Renal cortex interstitium (tissue), 11 donors: ENCODE results near the gene ETS1. TPM values are rescaled to one million over a fixed set of nuclear protein-coding genes. Genes with fewer than 3 reads are reported as not detected.
A peak's percentile ranks its signal among the peaks of the same experiment; 100 is the strongest.

Source experiments
- DNase-seq, 11 donors: peaks; one replicate each; pipeline ENCODE4 v3.0.0-alpha.2; 2013; ENCODE audit warnings: low read depth in 9 of 11, low spot score in 4 of 11; ENCODE audit errors: extremely low read depth in 1 of 11
- polyA plus RNA-seq, 3 donors: library from polyadenylated mRNA; unstranded; fragments of 120-200 nt; gene quantifications; one replicate each; pipeline ENCODE4 v1.2.1, GENCODE V29; 2013; ENCODE audit not compliant: insufficient read length in 3 of 3

The ETS1 gene
- polyA plus RNA-seq, 3 donors = 64.5 to 84.2 (median 74.3) TPM

- DNase-seq = no peak
Observed at GRCh38 chr11:128531588-128531987, 55.8 kb downstream of the ETS1 start.

GRCh38 chr11:128530118-128531074 lies 57.0 kb downstream of the ETS1 start:
- no peak for DNase-seq

GRCh38 chr11:128528294-128528693 lies 59.1 kb downstream of the ETS1 start:
- DNase-seq = no peak

GRCh38 chr11:128527046-128527445 lies 60.3 kb downstream of the ETS1 start:
- DNase-seq = no peak

- no peak for DNase-seq
Observed at GRCh38 chr11:128525411-128526243, 61.7 kb downstream of the ETS1 start.

- no peak for DNase-seq
Observed at GRCh38 chr11:128524172-128524571, 63.2 kb downstream of the ETS1 start.

- DNase-seq = no peak
Observed at GRCh38 chr11:128523641-128524040, 63.7 kb downstream of the ETS1 start.

GRCh38 chr11:128522943-128523518 lies 64.3 kb downstream of the ETS1 start:
- DNase-seq = no peak

- peak; percentile 64 to 93 (median 89) for DNase-seq
Observed at GRCh38 chr11:128522055-128522942, 65.1 kb downstream of the ETS1 start.

- DNase-seq = no peak
Observed at GRCh38 chr11:128521682-128522054, 65.7 kb downstream of the ETS1 start.

GRCh38 chr11:128520888-128521681 lies 66.3 kb downstream of the ETS1 start:
- no peak for DNase-seq

- no peak for DNase-seq
Observed at GRCh38 chr11:128520206-128520887, 67.0 kb downstream of the ETS1 start.

GRCh38 chr11:128519338-128519737 lies 68.0 kb downstream of the ETS1 start:
- no peak for DNase-seq

- no peak for DNase-seq
Observed at GRCh38 chr11:128518493-128519207, 68.7 kb downstream of the ETS1 start.

GRCh38 chr11:128517451-128518230 lies 69.7 kb downstream of the ETS1 start:
- DNase-seq = no peak

GRCh38 chr11:128516886-128517285 lies 70.5 kb downstream of the ETS1 start:
- no peak for DNase-seq
